ENCODE measurements around the gene NPM1. TPM values are rescaled to one million over a fixed set of nuclear protein-coding genes. Genes with fewer than 3 reads are reported as not detected.
A peak's percentile ranks its signal among the peaks of the same experiment; 100 is the strongest.
"Not testable (repeated sequence)": the region's sequence is repeated elsewhere in the genome, so short reads cannot be mapped to it uniquely, and the experiment has no call there.

Gene NPM1
- total and polyA plus RNA-seq, 3 experiments from 2014 or later = 603 to 4,687 (median 4,412) TPM

GRCh38 chr5:171397190-171397589 lies 9.5 kb downstream of the NPM1 start:
- H3K4me3 ChIP-seq (ENCODE audit: low read length) = no peak overlapping the region
- ChIA-PET CTCF (interaction anchor here (2.3 kb wide), 1 partner anchor 21 kb away, joined by 8 read pairs; the partner anchor contains the start of gene FGF18), POLR2A (no interaction called here)
- Mint-ChIP-seq H3K27me3 (no peaks in the 10 kb centered on the region), H3K4me3 (peak overlapping the region in 2 of 7 donors; percentile 23 to 32), H3K27ac (peak overlapping the region in 6 of 8 donors; percentile 20 to 63 (median 56)), H3K36me3 (peaks cover 31 to 90% (median 38%) of the 10 kb centered on the region in 3 donors), H3K9me3 (no peaks in the 10 kb centered on the region), H3K4me1 (peaks cover 56 to 80% (median 71%) of the 10 kb centered on the region in 3 donors)
- H3K27me3 ChIP-seq (ENCODE audit: insufficient read depth, low read length, poor library complexity, severe bottlenecking) = no peaks in the 10 kb centered on the region
- H3K27ac ChIP-seq (ENCODE audit: low read depth, low read length) = no peak overlapping the region
- H3K4me1 ChIP-seq (ENCODE audit: insufficient read depth, low read length) = peaks cover 27% of the 10 kb centered on the region
- peaks cover 75% of the 10 kb centered on the region for H3K36me3 ChIP-seq (ENCODE audit: insufficient read depth, low read length)
- no peaks in the 10 kb centered on the region for H3K9me3 ChIP-seq (ENCODE audit: low read length)
- no peak for DNase-seq

GRCh38 chr5:171397599-171397998 lies 9.9 kb downstream of the NPM1 start:
- peaks cover 52 to 76% (median 67%) of the 10 kb centered on the region in 3 donors for H3K4me1 Mint-ChIP-seq
- H3K27me3 Mint-ChIP-seq = no peaks in the 10 kb centered on the region
- H3K4me3 Mint-ChIP-seq = no peak overlapping the region
- Histone ChIP-seq H3K36me3 (ENCODE audit: insufficient read depth, low read length) (peaks cover 71% of the 10 kb centered on the region), H3K4me3 (ENCODE audit: low read length) (no peak overlapping the region), H3K9me3 (ENCODE audit: low read length) (no peaks in the 10 kb centered on the region), H3K27me3 (ENCODE audit: insufficient read depth, low read length, poor library complexity, severe bottlenecking) (no peaks in the 10 kb centered on the region), H3K4me1 (ENCODE audit: insufficient read depth, low read length) (peaks cover 23% of the 10 kb centered on the region), H3K27ac (ENCODE audit: low read depth, low read length) (no peak overlapping the region)
- ChIA-PET POLR2A (no interaction called here), CTCF (no interaction called here)
- DNase-seq = no peak
- no peaks in the 10 kb centered on the region for H3K9me3 Mint-ChIP-seq
- peaks cover 29 to 87% (median 37%) of the 10 kb centered on the region in 3 donors for H3K36me3 Mint-ChIP-seq
- peak overlapping the region in 1 of 8 donors; percentile 29 for H3K27ac Mint-ChIP-seq

GRCh38 chr5:171398660-171399059 lies 11.0 kb downstream of the NPM1 start:
- POLR2A ChIA-PET; H3K9me3 Mint-ChIP-seq; DNase-seq; H3K9me3 ChIP-seq (ENCODE audit: low read length); H3K27me3 Mint-ChIP-seq; H3K4me3 ChIP-seq (ENCODE audit: low read length); H3K27me3 ChIP-seq (ENCODE audit: insufficient read depth, low read length, poor library complexity, severe bottlenecking); H3K4me3 Mint-ChIP-seq; H3K27ac ChIP-seq (ENCODE audit: low read depth, low read length): not testable (repeated sequence)
- peaks cover 42 to 69% (median 56%) of the 10 kb centered on the region in 3 donors for H3K4me1 Mint-ChIP-seq
- peaks cover 24 to 79% (median 30%) of the 10 kb centered on the region in 3 donors for H3K36me3 Mint-ChIP-seq
- H3K27ac Mint-ChIP-seq = peak overlapping the region in 3 of 8 donors; percentile 26 to 57 (median 46)
- Histone ChIP-seq H3K4me1 (ENCODE audit: insufficient read depth, low read length) (peaks cover 23% of the 10 kb centered on the region), H3K36me3 (ENCODE audit: insufficient read depth, low read length) (peaks cover 60% of the 10 kb centered on the region)
- CTCF ChIA-PET = interaction anchor here (1.5 kb wide), 1 partner anchor 20 kb away, joined by 4 read pairs; the partner anchor contains the start of gene FGF18

- H3K4me3 ChIP-seq (ENCODE audit: low read length) = no peak overlapping the region
- Mint-ChIP-seq H3K9me3 (no peaks in the 10 kb centered on the region), H3K36me3 (peaks cover 24 to 70% (median 29%) of the 10 kb centered on the region in 3 donors), H3K27ac (peak overlapping the region in 4 of 8 donors; percentile 11 to 29 (median 14)), H3K4me3 (no peak overlapping the region), H3K4me1 (peaks cover 42 to 62% (median 56%) of the 10 kb centered on the region in 3 donors), H3K27me3 (no peaks in the 10 kb centered on the region)
- H3K27ac ChIP-seq (ENCODE audit: low read depth, low read length) = no peak overlapping the region
- peaks cover 28% of the 10 kb centered on the region for H3K4me1 ChIP-seq (ENCODE audit: insufficient read depth, low read length)
- no peaks in the 10 kb centered on the region for H3K27me3 ChIP-seq (ENCODE audit: insufficient read depth, low read length, poor library complexity, severe bottlenecking)
- POLR2A ChIA-PET = no interaction called here
- no peak for DNase-seq
- H3K36me3 ChIP-seq (ENCODE audit: insufficient read depth, low read length) = peaks cover 52% of the 10 kb centered on the region
- CTCF ChIA-PET = no interaction called here
- H3K9me3 ChIP-seq (ENCODE audit: low read length) = no peaks in the 10 kb centered on the region
These were observed 12.5 kb downstream of the NPM1 start for GRCh38 chr5:171400169-171400568.

GRCh38 chr5:171401167-171401947 lies 13.7 kb downstream of the NPM1 start:
- H3K4me3 ChIP-seq (ENCODE audit: low read length) = no peak overlapping the region
- Mint-ChIP-seq H3K36me3 (peaks cover 19 to 71% (median 28%) of the 10 kb centered on the region in 3 donors), H3K27ac (peak overlapping the region in 1 of 8 donors; percentile 61), H3K4me1 (peaks cover 42 to 61% (median 56%) of the 10 kb centered on the region in 3 donors), H3K4me3 (no peak overlapping the region), H3K9me3 (no peaks in the 10 kb centered on the region), H3K27me3 (no peaks in the 10 kb centered on the region)
- ChIA-PET POLR2A (no interaction called here), CTCF (no interaction called here)
- DNase-seq = no peak
- no peaks in the 10 kb centered on the region for H3K9me3 ChIP-seq (ENCODE audit: low read length)
- H3K27me3 ChIP-seq (ENCODE audit: insufficient read depth, low read length, poor library complexity, severe bottlenecking) = no peaks in the 10 kb centered on the region
- H3K36me3 ChIP-seq (ENCODE audit: insufficient read depth, low read length) = peaks cover 58% of the 10 kb centered on the region
- no peak overlapping the region for H3K27ac ChIP-seq (ENCODE audit: low read depth, low read length)
- peaks cover 27% of the 10 kb centered on the region for H3K4me1 ChIP-seq (ENCODE audit: insufficient read depth, low read length)

GRCh38 chr5:171402751-171403150 lies 15.1 kb downstream of the NPM1 start:
- DNase-seq; H3K9me3 Mint-ChIP-seq; POLR2A ChIA-PET; H3K4me3 ChIP-seq (ENCODE audit: low read length); CTCF ChIA-PET; H3K27me3 ChIP-seq (ENCODE audit: insufficient read depth, low read length, poor library complexity, severe bottlenecking); H3K27ac ChIP-seq (ENCODE audit: low read depth, low read length); H3K4me3 Mint-ChIP-seq; H3K9me3 ChIP-seq (ENCODE audit: low read length); H3K27me3 Mint-ChIP-seq: not testable (repeated sequence)
- Mint-ChIP-seq H3K4me1 (peaks cover 35 to 60% (median 56%) of the 10 kb centered on the region in 3 donors), H3K27ac (peak overlapping the region in 2 of 8 donors; percentile 72 to 86), H3K36me3 (peaks cover 11 to 70% (median 30%) of the 10 kb centered on the region in 3 donors)
- Histone ChIP-seq H3K4me1 (ENCODE audit: insufficient read depth, low read length) (peaks cover 16% of the 10 kb centered on the region), H3K36me3 (ENCODE audit: insufficient read depth, low read length) (peaks cover 58% of the 10 kb centered on the region)

- DNase-seq = no peak
- peaks cover 24 to 58% (median 57%) of the 10 kb centered on the region in 3 donors for H3K4me1 Mint-ChIP-seq
- Histone ChIP-seq H3K4me3 (ENCODE audit: low read length) (no peak overlapping the region), H3K27me3 (ENCODE audit: insufficient read depth, low read length, poor library complexity, severe bottlenecking) (no peaks in the 10 kb centered on the region), H3K36me3 (ENCODE audit: insufficient read depth, low read length) (peaks cover 48% of the 10 kb centered on the region), H3K9me3 (ENCODE audit: low read length) (no peaks in the 10 kb centered on the region), H3K4me1 (ENCODE audit: insufficient read depth, low read length) (peaks cover 5% of the 10 kb centered on the region), H3K27ac (ENCODE audit: low read depth, low read length) (no peak overlapping the region)
- ChIA-PET POLR2A (no interaction called here), CTCF (no interaction called here)
- peaks cover 3 to 72% (median 38%) of the 10 kb centered on the region in 3 donors for H3K36me3 Mint-ChIP-seq
- H3K4me3 Mint-ChIP-seq = no peak overlapping the region
- H3K27me3 Mint-ChIP-seq = no peaks in the 10 kb centered on the region
- H3K27ac Mint-ChIP-seq = peak overlapping the region in 2 of 8 donors; percentile 20 to 57
- no peaks in the 10 kb centered on the region for H3K9me3 Mint-ChIP-seq
These were observed 18.0 kb downstream of the NPM1 start for GRCh38 chr5:171405615-171406014.

- peaks cover 19 to 60% (median 48%) of the 10 kb centered on the region in 3 donors for H3K4me1 Mint-ChIP-seq
- H3K27me3 Mint-ChIP-seq = no peaks in the 10 kb centered on the region
- Histone ChIP-seq H3K4me1 (ENCODE audit: insufficient read depth, low read length) (peaks cover 5% of the 10 kb centered on the region), H3K4me3 (ENCODE audit: low read length) (no peak overlapping the region), H3K9me3 (ENCODE audit: low read length) (no peaks in the 10 kb centered on the region), H3K36me3 (ENCODE audit: insufficient read depth, low read length) (peaks cover 47% of the 10 kb centered on the region), H3K27me3 (ENCODE audit: insufficient read depth, low read length, poor library complexity, severe bottlenecking) (no peaks in the 10 kb centered on the region), H3K27ac (ENCODE audit: low read depth, low read length) (no peak overlapping the region)
- peaks cover 0 to 74% (median 39%) of the 10 kb centered on the region in 3 donors for H3K36me3 Mint-ChIP-seq
- peak overlapping the region in 1 of 8 donors; percentile 78 for H3K27ac Mint-ChIP-seq
- no peak for DNase-seq
- CTCF ChIA-PET = no interaction called here
- POLR2A ChIA-PET = no interaction called here
- no peak overlapping the region for H3K4me3 Mint-ChIP-seq
- H3K9me3 Mint-ChIP-seq = no peaks in the 10 kb centered on the region
These were observed 19.6 kb downstream of the NPM1 start for GRCh38 chr5:171407234-171407633.
